Neural crest cell (in vitro differentiated cells): ENCODE results near the gene PTPRE. TPM values are rescaled to one million over a fixed set of nuclear protein-coding genes. Genes with fewer than 3 reads are reported as not detected.

Source experiments
- DNase-seq: peaks from one replicate; pipeline ENCODE4 v3.0.0; 2021; ENCODE audit warnings: low read depth, mixed read lengths, low spot score
- H3K27ac Mint-ChIP-seq: one replicate; pipeline ENCODE4 v1.8.0; 2021; ENCODE audit warnings: mild to moderate bottlenecking, mixed read lengths; ENCODE audit not compliant: unreplicated experiment
- H3K27me3 Mint-ChIP-seq: 2 replicates; pipeline ENCODE4 v1.8.0; 2021; ENCODE audit warnings: low read depth, mild to moderate bottlenecking, mixed read lengths
- H3K36me3 Mint-ChIP-seq: 2 replicates; pipeline ENCODE4 v1.8.0; 2021; ENCODE audit warnings: low read depth, mild to moderate bottlenecking, mixed read lengths
- H3K4me1 Mint-ChIP-seq: 2 replicates; pipeline ENCODE4 v1.8.0; 2021; ENCODE audit warnings: mixed read lengths
- H3K4me3 Mint-ChIP-seq: one replicate; pipeline ENCODE4 v1.8.0; 2021; ENCODE audit warnings: mild to moderate bottlenecking, mixed read lengths
- H3K9me3 Mint-ChIP-seq: 2 replicates; pipeline ENCODE4 v1.8.0; 2021; ENCODE audit warnings: mixed read lengths
- CTCF ChIP-seq: fragments of 200-600 bp; sonication (generic); conservative IDR thresholded peaks from 2 replicates; pipeline ENCODE4 v1.5.0; 2021; ENCODE audit warnings: antibody characterized with exemption, mild to moderate bottlenecking
- total RNA-seq: library from RNA; stranded (reverse); gene quantifications from 2 replicates; pipeline ENCODE4 v1.2.1, GENCODE V29; 2021

The PTPRE gene
- total RNA-seq, 1 donor from 2014 or later = 2.3 TPM

- H3K4me3 Mint-ChIP-seq = peak overlapping the region; percentile 28
- no peak for TF ChIP-seq CTCF
- H3K27ac Mint-ChIP-seq = no peak overlapping the region
- peaks cover 58% of the 10 kb centered on the region for H3K4me1 Mint-ChIP-seq
- H3K27me3 Mint-ChIP-seq = no peaks in the 10 kb centered on the region
- H3K36me3 Mint-ChIP-seq = no peaks in the 10 kb centered on the region
- no peaks in the 10 kb centered on the region for H3K9me3 Mint-ChIP-seq
- no peak for DNase-seq
Observed at GRCh38 chr10:127972751-127973357, 66.0 kb downstream of the PTPRE start.

DNA sequence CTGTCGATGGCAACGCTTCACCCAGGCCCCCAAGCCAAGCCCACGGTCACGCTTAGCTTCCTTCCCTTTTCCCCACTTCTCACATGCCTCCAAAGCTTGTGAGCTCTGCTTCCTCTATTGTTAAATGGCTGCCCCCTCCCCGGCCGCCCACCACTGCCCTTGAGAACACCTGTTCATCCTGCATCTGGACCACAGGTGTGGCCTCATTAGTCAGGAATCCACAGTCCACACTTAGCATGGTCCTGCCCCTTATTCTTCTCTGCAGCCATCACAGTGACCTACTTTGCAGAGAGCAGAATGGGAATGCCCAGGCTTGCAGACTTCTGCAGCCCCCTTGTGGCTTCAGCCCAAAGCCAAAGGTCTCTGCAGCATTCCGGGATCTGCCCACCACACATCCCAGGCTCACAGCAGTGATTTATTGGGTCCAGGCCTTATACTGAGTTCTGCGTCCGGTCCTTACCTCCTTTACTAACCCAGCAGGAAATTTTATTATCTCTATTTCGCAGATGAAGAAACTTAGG, 66.9 kb downstream of the PTPRE start:
- peak overlapping the region; percentile 44 for H3K27ac Mint-ChIP-seq
- H3K9me3 Mint-ChIP-seq = no peaks in the 10 kb centered on the region
- H3K36me3 Mint-ChIP-seq = no peaks in the 10 kb centered on the region
- no peaks in the 10 kb centered on the region for H3K27me3 Mint-ChIP-seq
- no peak for DNase-seq
- peaks cover 51% of the 10 kb centered on the region for H3K4me1 Mint-ChIP-seq
- peak overlapping the region; percentile 2 for H3K4me3 Mint-ChIP-seq
- TF ChIP-seq CTCF = no peak

- Mint-ChIP-seq H3K4me1 (peaks cover 48% of the 10 kb centered on the region), H3K9me3 (peaks cover 2% of the 10 kb centered on the region), H3K27me3 (no peaks in the 10 kb centered on the region), H3K4me3 (no peak overlapping the region), H3K36me3 (no peaks in the 10 kb centered on the region), H3K27ac (no peak overlapping the region)
- no peak for DNase-seq
- TF ChIP-seq CTCF = no peak
Observed at GRCh38 chr10:127974911-127975310, 68.0 kb downstream of the PTPRE start.

GRCh38 chr10:127976286-127976685, 69.4 kb downstream of the PTPRE start:
- no peak for TF ChIP-seq CTCF
- Mint-ChIP-seq H3K27me3 (no peaks in the 10 kb centered on the region), H3K36me3 (no peaks in the 10 kb centered on the region), H3K4me1 (peaks cover 48% of the 10 kb centered on the region), H3K4me3 (no peak overlapping the region), H3K27ac (no peak overlapping the region), H3K9me3 (peaks cover 3% of the 10 kb centered on the region)
- no peak for DNase-seq

GRCh38 chr10:127976701-127977356, 69.9 kb downstream of the PTPRE start:
- Mint-ChIP-seq H3K27me3 (no peaks in the 10 kb centered on the region), H3K4me3 (no peak overlapping the region), H3K9me3 (peaks cover 3% of the 10 kb centered on the region), H3K27ac (no peak overlapping the region), H3K36me3 (no peaks in the 10 kb centered on the region), H3K4me1 (peaks cover 48% of the 10 kb centered on the region)
- no peak for TF ChIP-seq CTCF
- no peak for DNase-seq
